H9 (cell line): ENCODE data around the gene PGF. TPM values are rescaled to one million over a fixed set of nuclear protein-coding genes. Genes with fewer than 3 reads are reported as not detected.
"Not testable (repeated sequence)": the region's sequence is repeated elsewhere in the genome, so short reads cannot be mapped to it uniquely, and the experiment has no call there.

Experiments used
- DNase-seq: peaks from one replicate; pipeline ENCODE4 v3.0.0-alpha.2; 2017
- H2AFZ ChIP-seq: one replicate; pipeline ENCODE4 v1.6.1; 2013; ENCODE audit warnings: mild to moderate bottlenecking, low read length, control low read depth, moderate library complexity
- H2AK5ac ChIP-seq: 2 replicates; pipeline ENCODE4 v1.6.1; 2013; ENCODE audit warnings: low read length, control low read depth, mixed read lengths; ENCODE audit not compliant: insufficient read length
- H2BK120ac ChIP-seq: one replicate; pipeline ENCODE4 v1.6.1; 2013; ENCODE audit warnings: low read depth, mild to moderate bottlenecking, low read length, control low read depth, inconsistent platforms; ENCODE audit not compliant: poor library complexity, severe bottlenecking
- H2BK12ac ChIP-seq: 2 replicates; pipeline ENCODE4 v1.6.1; 2013; ENCODE audit warnings: low read length, control low read depth, mixed read lengths, low read depth; ENCODE audit not compliant: insufficient read length
- H2BK15ac ChIP-seq: 2 replicates; pipeline ENCODE4 v1.6.1; 2013; ENCODE audit warnings: low read depth, low read length, control low read depth
- H2BK20ac ChIP-seq: one replicate; pipeline ENCODE4 v1.6.1; 2013; ENCODE audit warnings: low read depth, mild to moderate bottlenecking, low read length, control low read depth, inconsistent platforms; ENCODE audit not compliant: poor library complexity, severe bottlenecking
- H2BK5ac ChIP-seq: 2 replicates; pipeline ENCODE4 v1.6.1; 2013; ENCODE audit warnings: low read length, control low read depth, mixed read lengths; ENCODE audit not compliant: insufficient read length
- H3K14ac ChIP-seq: 2 replicates; pipeline ENCODE4 v1.6.1; 2013; ENCODE audit warnings: low read length, control low read depth; ENCODE audit not compliant: insufficient read depth
- H3K18ac ChIP-seq: 2 replicates; pipeline ENCODE4 v1.6.1; 2013; ENCODE audit warnings: low read depth, mild to moderate bottlenecking, mixed read lengths, low read length, control low read depth; ENCODE audit not compliant: insufficient read length
- H3K23ac ChIP-seq: 2 replicates; pipeline ENCODE4 v1.6.1; 2013; ENCODE audit warnings: low read length, control low read depth, mixed read lengths, low read depth; ENCODE audit not compliant: insufficient read length
- H3K23me2 ChIP-seq: 2 replicates; pipeline ENCODE4 v1.6.1; 2013; ENCODE audit warnings: low read depth, mild to moderate bottlenecking, mixed read lengths, low read length, control low read depth; ENCODE audit not compliant: insufficient read length, poor library complexity, severe bottlenecking
- H3K27ac ChIP-seq: 2 replicates; pipeline ENCODE4 v1.5.1; 2013; ENCODE audit warnings: low read length, control low read depth, mixed read lengths, low read depth; ENCODE audit not compliant: insufficient read length
- H3K27me3 ChIP-seq: 2 replicates; pipeline ENCODE4 v1.6.1; 2013; ENCODE audit warnings: low read length, control low read depth, inconsistent platforms; ENCODE audit not compliant: insufficient read depth
- H3K4ac ChIP-seq: 2 replicates; pipeline ENCODE4 v1.6.1; 2013; ENCODE audit warnings: low read depth, mild to moderate bottlenecking, control low read depth, inconsistent platforms, low read length, moderate library complexity
- H3K4me1 ChIP-seq: 2 replicates; pipeline ENCODE4 v1.6.1; 2013; ENCODE audit warnings: low read length, control low read depth, inconsistent platforms; ENCODE audit not compliant: insufficient read depth
- H3K4me2 ChIP-seq: 2 replicates; pipeline ENCODE4 v1.6.1; 2013; ENCODE audit warnings: low read length, control low read depth, mixed read lengths; ENCODE audit not compliant: insufficient read length, insufficient read depth
- H3K56ac ChIP-seq: 2 replicates; pipeline ENCODE4 v1.6.1; 2013; ENCODE audit warnings: low read depth, mild to moderate bottlenecking, mixed read lengths, low read length, control low read depth; ENCODE audit not compliant: insufficient read length
- H3K79me1 ChIP-seq: 2 replicates; pipeline ENCODE4 v1.6.1; 2013; ENCODE audit warnings: low read depth, mild to moderate bottlenecking, moderate library complexity, low read length, control low read depth, inconsistent platforms; ENCODE audit not compliant: insufficient read depth, poor library complexity, severe bottlenecking
- H3K79me2 ChIP-seq: 2 replicates; pipeline ENCODE4 v1.6.1; 2013; ENCODE audit warnings: low read length, control low read depth, inconsistent platforms; ENCODE audit not compliant: insufficient read depth
- H3K9ac ChIP-seq: 2 replicates; pipeline ENCODE4 v1.6.1; 2013; ENCODE audit warnings: low read length, control low read depth, mixed read lengths; ENCODE audit not compliant: insufficient read length; ENCODE audit errors: extremely low read depth
- H3K9me3 ChIP-seq: one replicate; pipeline ENCODE4 v1.6.1; 2013; ENCODE audit warnings: low read depth, low read length, inconsistent platforms; ENCODE audit not compliant: control insufficient read depth
- H3T11ph ChIP-seq: one replicate; pipeline ENCODE4 v1.6.1; 2013; ENCODE audit warnings: mild to moderate bottlenecking, low read length, control low read depth, inconsistent platforms
- H4K20me1 ChIP-seq: one replicate; pipeline ENCODE4 v1.6.1; 2013; ENCODE audit not compliant: control insufficient read depth, insufficient read length, insufficient read depth
- H4K5ac ChIP-seq: 2 replicates; pipeline ENCODE4 v1.6.1; 2013; ENCODE audit warnings: low read depth, mild to moderate bottlenecking, mixed read lengths, low read length, control low read depth; ENCODE audit not compliant: insufficient read length
- H4K8ac ChIP-seq: replicated peaks from 2 replicates; pipeline ENCODE4 v1.6.1; 2013; ENCODE audit warnings: low read length, control low read depth, mixed read lengths, low read depth; ENCODE audit not compliant: insufficient read length
- H4K91ac ChIP-seq: 2 replicates; pipeline ENCODE4 v1.6.1; 2013; ENCODE audit warnings: low read depth, mild to moderate bottlenecking, moderate library complexity, mixed read lengths, low read length, control low read depth; ENCODE audit not compliant: insufficient read length
- H3K27ac Mint-ChIP-seq, 3 experiments: 2 replicates in 2 of 3; 3 replicates in 1 of 3; pipeline ENCODE4 v1.8.0; 2020 to 2021; ENCODE audit warnings: mixed read lengths in 3 of 3, mild to moderate bottlenecking in 1 of 3, moderate library complexity in 1 of 3
- H3K27me3 Mint-ChIP-seq: 2 replicates; pipeline ENCODE4 v1.8.0; 2021; ENCODE audit warnings: low read depth, mild to moderate bottlenecking, moderate library complexity, mixed read lengths
- H3K36me3 Mint-ChIP-seq, 3 experiments: 2 replicates in 2 of 3; 3 replicates in 1 of 3; pipeline ENCODE4 v1.8.0; 2020 to 2021; ENCODE audit warnings: low read depth in 3 of 3, mixed read lengths in 3 of 3; ENCODE audit not compliant: insufficient read depth in 1 of 3
- H3K4me1 Mint-ChIP-seq, 2 experiments: 2 replicates each; pipeline ENCODE4 v1.8.0; 2020; ENCODE audit warnings: mixed read lengths in 2 of 2
- H3K4me3 Mint-ChIP-seq, 2 experiments: 2 replicates in 1 of 2; 3 replicates in 1 of 2; pipeline ENCODE4 v1.8.0; 2020 to 2021; ENCODE audit warnings: mild to moderate bottlenecking in 2 of 2, mixed read lengths in 2 of 2, moderate library complexity in 1 of 2
- H3K9me3 Mint-ChIP-seq, 2 experiments: 2 replicates in 1 of 2; 3 replicates in 1 of 2; pipeline ENCODE4 v1.8.0; 2020; ENCODE audit warnings: mild to moderate bottlenecking in 2 of 2, mixed read lengths in 2 of 2, moderate library complexity in 1 of 2
- CTCF ChIP-seq: fragments of 200-600 bp; sonication (generic); conservative IDR thresholded peaks from 3 replicates; pipeline ENCODE4 v1.8.0; 2021; ENCODE audit warnings: antibody characterized with exemption, mild to moderate bottlenecking
- WGBS: extraction: QIAGEN DNeasy Blood & Tissue Kit; methylation state at CpG from one replicate; pipeline ENCODE4 v1.1.7; 2013; ENCODE audit warnings: missing lambda C conversion rate, low lambda C conversion rate, mixed read lengths; ENCODE audit not compliant: insufficient read length; ENCODE audit errors: extremely low coverage; 5-methylcytosine and 5-hydroxymethylcytosine counted together
- total RNA-seq: library from RNA; stranded (reverse); gene quantifications from 2 replicates; pipeline ENCODE4 v1.2.1, GENCODE V29; 2021

The PGF gene
- total RNA-seq, 1 experiment from 2014 or later: 2.3 TPM

- Histone ChIP-seq H4K8ac (no peak overlapping the region), H2AK5ac (no peak overlapping the region), H3T11ph (no peak overlapping the region), H3K4me1 (no peaks in the 10 kb centered on the region), H2BK15ac (no peak overlapping the region), H3K23me2 (peaks cover 2% of the 10 kb centered on the region), H3K9ac (no peak overlapping the region), H2BK20ac (no peak overlapping the region), H3K27me3 (no peaks in the 10 kb centered on the region), H3K4ac (no peak overlapping the region), H3K14ac (no peak overlapping the region), H3K79me1 (no peaks in the 10 kb centered on the region), H3K23ac (no peak overlapping the region), H4K5ac (no peak overlapping the region), H3K79me2 (no peaks in the 10 kb centered on the region), H2AFZ (no peak overlapping the region), H2BK12ac (no peak overlapping the region), H3K9me3 (no peaks in the 10 kb centered on the region), H3K56ac (no peak overlapping the region), H4K91ac (no peak overlapping the region), H4K20me1 (no peaks in the 10 kb centered on the region), H2BK5ac (no peak overlapping the region), H3K18ac (no peak overlapping the region), H2BK120ac (no peak overlapping the region), H3K4me2 (no peak overlapping the region), H3K27ac (no peak overlapping the region)
- Mint-ChIP-seq H3K36me3 (no peaks in the 10 kb centered on the region), H3K27ac (no peak overlapping the region), H3K4me3 (no peak overlapping the region), H3K4me1 (0 out of 4 replicates have a peak, but pooled peaks cover 0 to 2% of the 10 kb centered on the region in 2 experiments), H3K27me3 (peaks cover 2% of the 10 kb centered on the region; the same call in 1 of the 2 replicates), H3K9me3 (no peaks in the 10 kb centered on the region)
- DNase-seq: no peak
- WGBS: no CpG with 5 or more reads among the region's 4 CpGs
- no peak for TF ChIP-seq CTCF
Observed at GRCh38 chr14:74934041-74934440, 21.4 kb downstream of the PGF start.

- not testable (repeated sequence) for H2BK12ac ChIP-seq, H3K27me3 Mint-ChIP-seq, H2AFZ ChIP-seq, H3K4me2 ChIP-seq, H3K23me2 ChIP-seq, H3K23ac ChIP-seq, H3K18ac ChIP-seq, H4K8ac ChIP-seq, H4K20me1 ChIP-seq, H4K91ac ChIP-seq, H2BK20ac ChIP-seq, H3K27ac Mint-ChIP-seq, H2BK15ac ChIP-seq, H3K56ac ChIP-seq, H3K79me1 ChIP-seq, H3K9ac ChIP-seq, H3K36me3 Mint-ChIP-seq, H3K4me3 Mint-ChIP-seq, H3K79me2 ChIP-seq, H3K27me3 ChIP-seq, H3K9me3 Mint-ChIP-seq, H3K4me1 ChIP-seq, H3K27ac ChIP-seq, H3K14ac ChIP-seq, H3T11ph ChIP-seq, H2AK5ac ChIP-seq, H4K5ac ChIP-seq, H3K9me3 ChIP-seq, DNase-seq, H3K4ac ChIP-seq, H3K4me1 Mint-ChIP-seq, H2BK5ac ChIP-seq, H2BK120ac ChIP-seq
- no CpG with 5 or more reads among the region's 4 CpGs for WGBS
Observed at GRCh38 chr14:74932936-74933335, 22.5 kb downstream of the PGF start.
